Thyroid gland (tissue), 4 donors: ENCODE measurements around the gene FARS2.

Experiments used
- CTCF ChIP-seq, 6 experiments: fragments of 200-600 bp in 3 of 6; fragments of 450-650 bp in 3 of 6; sonication (generic) in 3 of 6; IDR thresholded peaks; one replicate each; pipeline ENCODE4 v1.5.1; 2016 to 2019; ENCODE audit warnings: antibody characterized with exemption in 6 of 6, mild to moderate bottlenecking in 2 of 6, inconsistent platforms in 1 of 6, moderate library complexity in 1 of 6
- POLR2A ChIP-seq, 2 donors: fragments of 450-650 bp; IDR thresholded peaks; one replicate each; pipeline ENCODE4 v1.6.1; 2017; ENCODE audit warnings: antibody characterized with exemption in 2 of 2, mild to moderate bottlenecking in 2 of 2, moderate library complexity in 1 of 2

GRCh38 chr6:5531161-5531560 lies 269.8 kb downstream of the FARS2 start:
- TF ChIP-seq CTCF (IDR thresholded peaks at IDR 0.05) (no peak), POLR2A (IDR thresholded peaks at IDR 0.05) (no peak)
